Panc1 (cell line): ENCODE results near the gene AMT. TPM values are rescaled to one million over a fixed set of nuclear protein-coding genes. Genes with fewer than 3 reads are reported as not detected.

Experiments used
- ATAC-seq: fragments of 200-7000 bp; cut with Tn5 transposase; 2 replicates; pipeline ENCODE4 v1.9.1; 2020; ENCODE audit warnings: mild to moderate bottlenecking, moderate library complexity
- BruUV-seq: library from RNA; stranded (reverse); fragments of 400-500 nt; replicated peaks from 2 replicates; lab custom pipeline; 2021; lab: Mats Ljungman, UMichigan
- CTCF ChIA-PET: fragments of 300-600 bp; sonication (Branson Sonifier 250); formaldehyde crosslinking; loops from one replicate; lab custom pipeline; 2022; ENCODE audit warnings: antibody characterized with exemption; lab: Charles Lee
- POLR2A ChIA-PET: fragments of 300-600 bp; sonication (Branson Sonifier 250); formaldehyde crosslinking; loops from one replicate; lab custom pipeline; 2022; ENCODE audit warnings: antibody characterized with exemption; lab: Charles Lee
- DNase-seq: peaks from one replicate; pipeline ENCODE4 v3.0.0-alpha.2; 2010; ENCODE audit warnings: low read depth, low spot score
- H3K27ac ChIP-seq: 2 replicates; pipeline ENCODE4 v1.5.1; 2011; ENCODE audit warnings: mild to moderate bottlenecking, low read length, inconsistent platforms
- H3K27me3 ChIP-seq: fragments of 200-500 bp; sonication (Bioruptor generic); 2 replicates; pipeline ENCODE4 v1.6.0; 2014; ENCODE audit warnings: low read length, inconsistent platforms; ENCODE audit not compliant: control insufficient read depth, insufficient read depth
- H3K36me3 ChIP-seq: fragments of 200-500 bp; sonication (Bioruptor generic); 2 replicates; pipeline ENCODE4 v1.5.1; 2014; ENCODE audit warnings: inconsistent platforms, mild to moderate bottlenecking, low read length, moderate library complexity; ENCODE audit not compliant: control insufficient read depth, insufficient read depth
- H3K4me1 ChIP-seq: 2 replicates; pipeline ENCODE4 v1.5.1; 2011; ENCODE audit warnings: inconsistent platforms, mild to moderate bottlenecking, low read length, moderate library complexity; ENCODE audit not compliant: control insufficient read depth, insufficient read depth
- H3K4me3 ChIP-seq, 2 experiments: 2 replicates each; pipeline ENCODE4 v1.5.1; 2011 to 2012; ENCODE audit warnings: low read depth in 2 of 2, low read length in 2 of 2, mild to moderate bottlenecking in 2 of 2, inconsistent platforms in 1 of 2, moderate library complexity in 1 of 2
- H3K9me3 ChIP-seq: fragments of 200-500 bp; sonication (Bioruptor generic); 2 replicates; pipeline ENCODE4 v1.5.1; 2014; ENCODE audit warnings: low read depth, mild to moderate bottlenecking, inconsistent platforms, low read length, moderate library complexity; ENCODE audit not compliant: control insufficient read depth, insufficient read depth
- CTCF ChIP-seq: fragments of 450-650 bp; IDR thresholded peaks from 2 replicates; pipeline ENCODE4 v1.5.1; 2017; ENCODE audit warnings: mild to moderate bottlenecking
- POLR2AphosphoS5 ChIP-seq: IDR thresholded peaks from 2 replicates; pipeline ENCODE4 v1.6.1; 2012; ENCODE audit warnings: mild to moderate bottlenecking, low read depth, low read length, moderate library complexity
- SIN3A ChIP-seq: IDR thresholded peaks from 2 replicates; pipeline ENCODE4 v1.6.1; 2012; ENCODE audit warnings: low read depth, mild to moderate bottlenecking, low read length, moderate library complexity, borderline replicate concordance; ENCODE audit not compliant: insufficient read depth
- TCF7L2 ChIP-seq: IDR thresholded peaks from 2 replicates; pipeline ENCODE4 v1.6.1; 2011; ENCODE audit warnings: mild to moderate bottlenecking, low read depth, low read length, inconsistent platforms
- in situ Hi-C: cut with HindIII; loops from 2 replicates; pipeline ENCODE4 v1.10.0; 2016; ENCODE audit warnings: low sequenced_read_pairs, low pct_unique_long_range_greater_than_20kb
- intact Hi-C: fragments of 100-400 bp; cut with micrococcal nuclease; formaldehyde crosslinking; loops from one replicate; pipeline ENCODE4 v1.10.0; 2022; ENCODE audit not compliant: unreplicated experiment
- total RNA-seq: library from RNA; stranded (reverse); gene quantifications from one replicate; pipeline ENCODE4 v1.2.1, GENCODE V29; 2021; ENCODE audit not compliant: unreplicated experiment
- TF ChIP-seq, protein P1 (sequence below), 2 experiments: IDR thresholded peaks; 2 replicates each; pipeline ENCODE4 v1.6.1; 2011 to 2012; ENCODE audit warnings: low read depth in 2 of 2, control low read depth in 1 of 2, low read length in 1 of 2, mild to moderate bottlenecking in 1 of 2, moderate library complexity in 1 of 2; ENCODE audit not compliant: insufficient read depth in 1 of 2

Gene AMT
- total RNA-seq, 1 experiment from 2014 or later: 1.1 TPM

GRCh38 chr3:49466085-49466484 lies 43.8 kb upstream of the AMT start:
- Histone ChIP-seq H3K9me3 (no peaks in the 10 kb centered on the region), H3K4me3 (no peak overlapping the region), H3K27ac (no peak overlapping the region; the same call in 1 of the 2 replicates), H3K27me3 (no peaks in the 10 kb centered on the region), H3K4me1 (peaks cover 22% of the 10 kb centered on the region), H3K36me3 (peaks cover 6% of the 10 kb centered on the region; the same call in 1 of the 2 replicates)
- intact Hi-C loops: no loop called here
- no TSS peak for BruUV-seq
- ATAC-seq (no peak), DNase-seq (no peak)
- TF ChIP-seq CTCF (no peak), POLR2AphosphoS5 (no peak), SIN3A (no peak), TCF7L2 (no peak)
- TF ChIP-seq, protein P1, sequence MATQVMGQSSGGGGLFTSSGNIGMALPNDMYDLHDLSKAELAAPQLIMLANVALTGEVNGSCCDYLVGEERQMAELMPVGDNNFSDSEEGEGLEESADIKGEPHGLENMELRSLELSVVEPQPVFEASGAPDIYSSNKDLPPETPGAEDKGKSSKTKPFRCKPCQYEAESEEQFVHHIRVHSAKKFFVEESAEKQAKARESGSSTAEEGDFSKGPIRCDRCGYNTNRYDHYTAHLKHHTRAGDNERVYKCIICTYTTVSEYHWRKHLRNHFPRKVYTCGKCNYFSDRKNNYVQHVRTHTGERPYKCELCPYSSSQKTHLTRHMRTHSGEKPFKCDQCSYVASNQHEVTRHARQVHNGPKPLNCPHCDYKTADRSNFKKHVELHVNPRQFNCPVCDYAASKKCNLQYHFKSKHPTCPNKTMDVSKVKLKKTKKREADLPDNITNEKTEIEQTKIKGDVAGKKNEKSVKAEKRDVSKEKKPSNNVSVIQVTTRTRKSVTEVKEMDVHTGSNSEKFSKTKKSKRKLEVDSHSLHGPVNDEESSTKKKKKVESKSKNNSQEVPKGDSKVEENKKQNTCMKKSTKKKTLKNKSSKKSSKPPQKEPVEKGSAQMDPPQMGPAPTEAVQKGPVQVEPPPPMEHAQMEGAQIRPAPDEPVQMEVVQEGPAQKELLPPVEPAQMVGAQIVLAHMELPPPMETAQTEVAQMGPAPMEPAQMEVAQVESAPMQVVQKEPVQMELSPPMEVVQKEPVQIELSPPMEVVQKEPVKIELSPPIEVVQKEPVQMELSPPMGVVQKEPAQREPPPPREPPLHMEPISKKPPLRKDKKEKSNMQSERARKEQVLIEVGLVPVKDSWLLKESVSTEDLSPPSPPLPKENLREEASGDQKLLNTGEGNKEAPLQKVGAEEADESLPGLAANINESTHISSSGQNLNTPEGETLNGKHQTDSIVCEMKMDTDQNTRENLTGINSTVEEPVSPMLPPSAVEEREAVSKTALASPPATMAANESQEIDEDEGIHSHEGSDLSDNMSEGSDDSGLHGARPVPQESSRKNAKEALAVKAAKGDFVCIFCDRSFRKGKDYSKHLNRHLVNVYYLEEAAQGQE (IDR thresholded peaks at IDR 0.05; ENCODE audit: insufficient read depth in 1 of 2, low read depth in 2 of 2, low read length in 1 of 2): no peak
- in situ Hi-C loops: no loop called here
- ChIA-PET CTCF (no interaction called here), POLR2A (no interaction called here)

DNA sequence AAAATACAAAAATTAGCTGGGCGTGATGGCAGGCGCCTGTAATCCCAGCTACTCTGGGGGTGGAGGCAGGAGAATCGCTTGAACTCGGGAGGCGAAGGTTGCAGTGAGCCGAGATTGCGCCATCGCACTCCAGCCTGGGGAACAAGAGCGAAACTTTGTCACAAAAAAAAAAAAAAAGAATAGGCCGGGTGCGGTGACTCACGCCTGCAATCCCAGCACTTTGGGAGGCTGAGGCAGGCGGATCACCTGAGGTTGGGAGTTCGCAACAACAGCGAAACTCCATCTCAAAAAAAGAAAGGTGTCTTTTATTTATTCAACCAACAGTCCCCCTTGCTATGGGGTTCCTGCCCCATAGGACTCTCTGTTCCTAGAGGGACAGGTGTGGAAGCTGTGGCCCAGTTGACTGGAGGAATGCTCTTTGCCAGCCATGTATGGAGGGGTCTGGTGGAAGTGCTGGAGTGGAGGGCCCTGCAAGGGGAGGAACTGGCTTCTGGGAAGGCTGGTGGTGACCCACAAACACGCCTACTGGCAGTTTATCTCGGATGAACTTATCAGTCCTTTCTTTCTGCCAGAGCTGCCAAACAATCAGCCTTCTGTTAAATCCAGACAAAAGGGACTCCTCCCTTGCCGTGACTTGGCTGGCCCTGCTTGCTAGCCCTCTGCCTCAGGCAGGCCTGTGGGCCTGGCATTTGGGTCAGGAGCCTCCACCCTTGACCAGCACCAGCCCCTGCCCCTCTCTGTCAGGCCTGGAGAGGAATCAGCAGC lies 43.2 kb upstream of the AMT start:
- H3K36me3 ChIP-seq: no peaks in the 10 kb centered on the region; the same call in 1 of the 2 replicates
- no peak for TF ChIP-seq POLR2AphosphoS5
- TF ChIP-seq SIN3A: no peak
- no peak for TF ChIP-seq TCF7L2
- TF ChIP-seq CTCF: no peak
- TF ChIP-seq, protein P1 (IDR thresholded peaks at IDR 0.05; ENCODE audit: insufficient read depth in 1 of 2, low read depth in 2 of 2, low read length in 1 of 2): no peak
- H3K27ac ChIP-seq: no peak overlapping the region; the same call in 1 of the 2 replicates
- intact Hi-C loops: no loop called here
- in situ Hi-C loops: no loop called here
- DNase-seq: no peak
- ATAC-seq: no peak
- H3K9me3 ChIP-seq: no peaks in the 10 kb centered on the region
- H3K4me1 ChIP-seq: peaks cover 22% of the 10 kb centered on the region
- CTCF ChIA-PET: no interaction called here
- POLR2A ChIA-PET: no interaction called here
- BruUV-seq: no TSS peak
- no peak overlapping the region for H3K4me3 ChIP-seq
- H3K27me3 ChIP-seq: no peaks in the 10 kb centered on the region
